Endothelial cell of hepatic sinusoid (primary cell): Measurements from ENCODE around the gene CDKAL1.
"Not testable (repeated sequence)": the region's sequence is repeated elsewhere in the genome, so short reads cannot be mapped to it uniquely, and the experiment has no call there.

Experiments
- in situ Hi-C: cut with HindIII; loops from 2 replicates; pipeline ENCODE4 v1.10.0; 2017; ENCODE audit warnings: low sequenced_read_pairs

The CDKAL1 gene

GRCh38 chr6:20584100-20584731, 50.0 kb downstream of the CDKAL1 start:
- in situ Hi-C loops, result no loop called here

- in situ Hi-C loops, result no loop called here
These were observed 55.0 kb downstream of the CDKAL1 start for GRCh38 chr6:20589266-20589665.

- in situ Hi-C loops, result not testable (repeated sequence)
These were observed 56.2 kb downstream of the CDKAL1 start for GRCh38 chr6:20590476-20590875.

- in situ Hi-C loops, result not testable (repeated sequence)
These were observed 60.1 kb downstream of the CDKAL1 start for GRCh38 chr6:20594299-20594853.

GRCh38 chr6:20599302-20600051, 65.2 kb downstream of the CDKAL1 start:
- in situ Hi-C loops, result no loop called here

GRCh38 chr6:20600831-20601230, 66.6 kb downstream of the CDKAL1 start:
- in situ Hi-C loops, result no loop called here

- in situ Hi-C loops, result no loop called here
These were observed 69.9 kb downstream of the CDKAL1 start for GRCh38 chr6:20604159-20604558.

- in situ Hi-C loops, result no loop called here
These were observed 70.8 kb downstream of the CDKAL1 start for GRCh38 chr6:20605061-20605460.

GRCh38 chr6:20605581-20605980, 71.3 kb downstream of the CDKAL1 start:
- in situ Hi-C loops, result no loop called here

- in situ Hi-C loops, result no loop called here
These were observed 72.6 kb downstream of the CDKAL1 start for GRCh38 chr6:20606831-20607230.

- in situ Hi-C loops, result no loop called here
These were observed 74.1 kb downstream of the CDKAL1 start for GRCh38 chr6:20608356-20608755.

GRCh38 chr6:20608905-20609304, 74.6 kb downstream of the CDKAL1 start:
- in situ Hi-C loops, result no loop called here

- in situ Hi-C loops, result not testable (repeated sequence)
These were observed 75.7 kb downstream of the CDKAL1 start for GRCh38 chr6:20609924-20610323.

GRCh38 chr6:20610636-20611370, 76.5 kb downstream of the CDKAL1 start:
- in situ Hi-C loops, result no loop called here

GRCh38 chr6:20617537-20617936, 83.3 kb downstream of the CDKAL1 start:
- in situ Hi-C loops, result not testable (repeated sequence)

GRCh38 chr6:20620043-20620442, 85.8 kb downstream of the CDKAL1 start:
- in situ Hi-C loops, result loop anchor here (5.0 kb wide), 1 partner anchor 57 kb away; no protein-coding TSS in a partner anchor

GRCh38 chr6:20623761-20624160, 89.5 kb downstream of the CDKAL1 start:
- in situ Hi-C loops, result loop anchor here (5.0 kb wide), 1 partner anchor 54 kb away; no protein-coding TSS in a partner anchor

GRCh38 chr6:20626165-20626564, 91.9 kb downstream of the CDKAL1 start:
- in situ Hi-C loops, result no loop called here

GRCh38 chr6:20629509-20629908, 95.3 kb downstream of the CDKAL1 start:
- in situ Hi-C loops, result no loop called here

GRCh38 chr6:20630136-20630535, 95.9 kb downstream of the CDKAL1 start:
- in situ Hi-C loops, result no loop called here
